Breast epithelium (tissue), 3 donors: ENCODE data around the gene NYAP2.

Source experiments
- CTCF ChIP-seq, 3 donors: fragments of 450-650 bp; IDR thresholded peaks; one replicate each; pipeline ENCODE4 v1.5.1; 2016 to 2017; ENCODE audit warnings: antibody characterized with exemption in 3 of 3, mild to moderate bottlenecking in 3 of 3, moderate library complexity in 3 of 3
- POLR2A ChIP-seq: fragments of 450-650 bp; IDR thresholded peaks from one replicate; pipeline ENCODE4 v1.6.1; 2016; ENCODE audit warnings: antibody characterized with exemption, mild to moderate bottlenecking, moderate library complexity

- no peak for TF ChIP-seq CTCF (IDR thresholded peaks at IDR 0.05)
- no peak for TF ChIP-seq POLR2A
Observed at GRCh38 chr2:225600444-225600843, 200.9 kb downstream of the NYAP2 start.
